ENCODE data around the gene SCARF1. TPM values are rescaled to one million over a fixed set of nuclear protein-coding genes. Genes with fewer than 3 reads are reported as not detected.

The SCARF1 gene
- total RNA-seq, 4 donors from 2014 or later = 4.9 to 10.0 (median 9.1) TPM

DNA sequence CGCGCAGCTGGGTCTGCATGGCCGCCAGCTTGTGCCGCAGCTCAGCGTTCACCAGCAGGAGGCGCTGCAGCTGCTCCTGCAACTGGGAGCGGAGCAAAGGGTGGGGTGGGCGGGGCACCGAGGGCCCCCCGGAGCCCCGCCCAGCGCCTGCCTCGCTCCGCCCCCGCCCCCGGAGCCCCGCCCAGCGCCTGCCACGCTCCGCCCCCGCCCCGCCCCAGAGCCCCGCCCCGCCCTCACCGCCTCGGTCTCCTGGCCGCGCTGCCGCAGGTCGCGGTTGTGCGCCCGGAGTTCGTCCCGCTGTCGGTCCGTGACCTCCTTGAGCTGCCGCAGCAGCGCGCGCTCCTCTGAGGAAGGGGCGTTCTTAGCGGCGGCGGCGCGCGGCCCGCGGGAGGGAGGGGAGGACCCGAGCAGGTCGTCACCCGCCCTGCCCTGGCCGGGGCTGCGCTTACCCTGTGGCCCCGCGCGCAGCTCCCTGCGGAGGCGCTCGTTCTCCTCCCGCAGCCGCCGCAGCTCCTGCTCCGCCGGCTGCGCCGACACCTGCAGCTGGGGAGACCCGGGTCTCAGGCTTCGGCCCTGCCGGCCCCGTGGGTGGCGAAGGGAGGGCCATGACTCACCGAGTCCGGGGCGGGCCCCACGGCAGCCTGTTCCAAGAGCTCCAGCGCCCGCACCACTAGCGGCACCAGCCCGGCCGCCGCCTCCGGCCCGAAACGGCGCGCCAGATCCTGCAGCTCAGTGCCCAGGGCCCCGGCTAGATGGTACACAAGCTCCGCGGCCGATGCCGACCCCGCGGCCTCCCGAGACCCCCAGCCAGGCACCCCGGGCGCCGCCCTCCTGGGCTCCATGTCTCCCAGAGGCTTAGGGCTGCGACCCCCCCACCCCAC, 3.7 kb upstream of the SCARF1 start:
- peak; percentile 91 to 98 for DNase-seq (ENCODE audit: low spot score in 2 of 2)
- intact Hi-C loops (cut with DNase I; ENCODE audit: low total_unique reads) = loop anchor here (10.0 kb wide), 1 partner anchor 74 kb away; no protein-coding TSS in a partner anchor
- WGBS, 2 donors = 0 to 1% methylated on average over 1 to 49 of the region's 100 CpGs
- TF ChIP-seq POLR2A (IDR thresholded peaks at IDR 0.05) = no peak
- TF ChIP-seq, protein P1, sequence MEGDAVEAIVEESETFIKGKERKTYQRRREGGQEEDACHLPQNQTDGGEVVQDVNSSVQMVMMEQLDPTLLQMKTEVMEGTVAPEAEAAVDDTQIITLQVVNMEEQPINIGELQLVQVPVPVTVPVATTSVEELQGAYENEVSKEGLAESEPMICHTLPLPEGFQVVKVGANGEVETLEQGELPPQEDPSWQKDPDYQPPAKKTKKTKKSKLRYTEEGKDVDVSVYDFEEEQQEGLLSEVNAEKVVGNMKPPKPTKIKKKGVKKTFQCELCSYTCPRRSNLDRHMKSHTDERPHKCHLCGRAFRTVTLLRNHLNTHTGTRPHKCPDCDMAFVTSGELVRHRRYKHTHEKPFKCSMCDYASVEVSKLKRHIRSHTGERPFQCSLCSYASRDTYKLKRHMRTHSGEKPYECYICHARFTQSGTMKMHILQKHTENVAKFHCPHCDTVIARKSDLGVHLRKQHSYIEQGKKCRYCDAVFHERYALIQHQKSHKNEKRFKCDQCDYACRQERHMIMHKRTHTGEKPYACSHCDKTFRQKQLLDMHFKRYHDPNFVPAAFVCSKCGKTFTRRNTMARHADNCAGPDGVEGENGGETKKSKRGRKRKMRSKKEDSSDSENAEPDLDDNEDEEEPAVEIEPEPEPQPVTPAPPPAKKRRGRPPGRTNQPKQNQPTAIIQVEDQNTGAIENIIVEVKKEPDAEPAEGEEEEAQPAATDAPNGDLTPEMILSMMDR (IDR thresholded peaks at IDR 0.05) = no peak
- H3K4me3 ChIP-seq (ENCODE audit: low read depth, poor library complexity, severe bottlenecking) = peak overlapping the region; percentile 42

DNA sequence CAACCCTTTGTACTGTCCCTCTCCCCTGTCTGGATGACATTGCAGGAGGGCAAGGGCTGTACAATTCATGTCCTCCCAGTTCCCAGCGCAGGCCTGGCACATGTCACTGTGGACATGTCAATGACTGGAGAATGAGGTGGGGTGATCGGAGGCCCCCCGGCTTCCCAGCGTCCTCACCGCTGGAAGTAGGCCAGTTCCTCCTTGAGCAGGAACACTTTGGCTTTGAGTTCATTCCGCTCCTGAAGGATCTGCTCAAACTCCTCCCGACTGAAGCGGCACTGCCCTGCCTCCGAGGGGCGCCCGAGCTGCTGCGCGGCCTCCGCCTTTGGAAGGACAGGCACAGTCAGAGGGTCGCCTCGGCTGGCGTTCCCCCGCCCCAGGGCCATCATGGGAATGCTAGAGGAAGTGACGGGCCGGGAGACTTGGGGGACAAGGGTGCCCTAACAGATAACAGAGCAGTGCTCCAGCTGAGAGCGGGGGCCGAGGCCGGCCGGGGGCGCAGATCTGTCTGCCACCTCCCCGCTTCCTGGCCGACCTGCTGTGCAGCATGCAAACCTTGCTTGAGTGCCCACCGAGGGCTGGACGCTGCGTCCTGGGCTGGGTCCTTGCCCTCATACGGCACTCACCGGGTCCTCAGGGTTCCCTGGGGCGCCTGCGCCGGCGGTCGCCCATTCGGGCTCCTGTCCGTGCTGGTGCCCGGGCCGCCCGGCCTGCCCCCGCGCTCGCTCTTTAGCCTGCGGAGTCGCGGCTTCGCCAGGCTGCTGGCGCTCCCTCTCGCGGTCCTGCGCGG, 2.8 kb upstream of the SCARF1 start:
- TF ChIP-seq, protein P1 (IDR thresholded peaks at IDR 0.05) = no peak
- TF ChIP-seq POLR2A (IDR thresholded peaks at IDR 0.05) = no peak
- 2 to 5% methylated on average over 25 to 42 of the region's 54 CpGs for WGBS, 2 donors
- no peak overlapping the region for H3K4me3 ChIP-seq (ENCODE audit: low read depth, poor library complexity, severe bottlenecking)
- DNase-seq (ENCODE audit: low spot score in 2 of 2) = no peak
- intact Hi-C loops (cut with DNase I; ENCODE audit: low total_unique reads) = loop anchor here (10.0 kb wide), 1 partner anchor 74 kb away; no protein-coding TSS in a partner anchor

DNA sequence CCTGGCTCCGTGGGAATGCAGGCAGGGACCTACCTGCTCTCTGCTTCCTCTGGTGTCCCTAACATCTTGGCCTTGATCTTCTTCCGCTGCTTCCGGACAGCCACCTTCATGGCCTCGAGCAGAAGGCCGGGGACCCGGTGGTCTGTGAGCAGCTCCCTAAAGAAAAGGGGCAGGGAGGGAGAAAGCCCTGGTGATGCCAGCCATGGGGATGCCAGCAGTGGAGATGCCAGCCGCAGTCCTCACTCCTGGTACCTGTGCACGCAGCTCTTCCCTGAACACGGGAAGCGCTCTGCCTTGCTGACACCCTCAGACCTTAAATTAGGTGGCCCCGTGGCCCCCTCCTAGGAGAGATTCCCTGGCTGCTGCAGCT, 2.3 kb upstream of the SCARF1 start:
- DNase-seq (ENCODE audit: low spot score in 2 of 2) = no peak
- TF ChIP-seq POLR2A (IDR thresholded peaks at IDR 0.05) = no peak
- TF ChIP-seq, protein P1 (IDR thresholded peaks at IDR 0.05) = no peak
- no peak overlapping the region for H3K4me3 ChIP-seq (ENCODE audit: low read depth, poor library complexity, severe bottlenecking)
- intact Hi-C loops (cut with DNase I; ENCODE audit: low total_unique reads) = loop anchor here (10.0 kb wide), 1 partner anchor 73 kb away; no protein-coding TSS in a partner anchor
- WGBS, 2 donors = 70 to 75% methylated on average over 11 of the region's 11 CpGs

DNA sequence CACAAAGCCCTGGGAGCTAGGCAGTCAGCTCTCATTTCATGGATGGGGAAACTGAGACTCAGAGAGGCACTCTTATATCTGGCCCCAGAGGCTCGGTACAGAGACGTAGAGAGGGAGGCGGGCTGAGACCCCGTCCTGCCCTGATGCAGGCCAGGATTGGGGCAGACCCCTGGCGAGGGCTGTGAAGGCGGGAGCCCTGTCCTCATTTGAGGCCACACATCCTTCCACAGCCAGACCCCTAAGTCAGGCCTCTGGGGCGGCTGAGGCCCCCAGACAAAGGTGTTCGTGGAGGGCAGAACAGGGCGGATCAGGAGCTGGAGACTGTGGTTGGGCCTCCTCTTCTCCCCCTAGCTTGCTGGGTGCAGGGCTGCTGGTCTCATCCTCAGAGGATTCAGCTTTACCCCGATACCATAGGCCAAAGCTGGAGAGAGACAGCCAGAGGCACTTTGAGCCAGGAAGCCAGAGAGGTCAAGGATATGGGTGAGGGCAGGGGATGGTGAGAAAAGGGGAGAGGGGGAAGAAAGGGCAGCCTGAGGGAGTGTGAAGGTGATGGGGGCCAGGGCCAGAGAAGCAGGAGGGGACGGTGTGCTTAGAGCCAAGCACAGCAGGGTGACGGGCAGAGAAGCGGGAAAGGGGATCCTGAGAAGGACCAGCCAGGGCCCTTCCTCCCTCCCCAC, 805 bp upstream of the SCARF1 start:
- no peak for DNase-seq (ENCODE audit: low spot score in 2 of 2)
- intact Hi-C loops (cut with DNase I; ENCODE audit: low total_unique reads) = loop anchor here (10.0 kb wide), 1 partner anchor 72 kb away; no protein-coding TSS in a partner anchor
- no peak overlapping the region for H3K4me3 ChIP-seq (ENCODE audit: low read depth, poor library complexity, severe bottlenecking)
- no peak for TF ChIP-seq POLR2A (IDR thresholded peaks at IDR 0.05)
- TF ChIP-seq, protein P1 (IDR thresholded peaks at IDR 0.05) = no peak
- 79 to 88% methylated on average over 11 to 12 of the region's 13 CpGs for WGBS, 2 donors

DNA sequence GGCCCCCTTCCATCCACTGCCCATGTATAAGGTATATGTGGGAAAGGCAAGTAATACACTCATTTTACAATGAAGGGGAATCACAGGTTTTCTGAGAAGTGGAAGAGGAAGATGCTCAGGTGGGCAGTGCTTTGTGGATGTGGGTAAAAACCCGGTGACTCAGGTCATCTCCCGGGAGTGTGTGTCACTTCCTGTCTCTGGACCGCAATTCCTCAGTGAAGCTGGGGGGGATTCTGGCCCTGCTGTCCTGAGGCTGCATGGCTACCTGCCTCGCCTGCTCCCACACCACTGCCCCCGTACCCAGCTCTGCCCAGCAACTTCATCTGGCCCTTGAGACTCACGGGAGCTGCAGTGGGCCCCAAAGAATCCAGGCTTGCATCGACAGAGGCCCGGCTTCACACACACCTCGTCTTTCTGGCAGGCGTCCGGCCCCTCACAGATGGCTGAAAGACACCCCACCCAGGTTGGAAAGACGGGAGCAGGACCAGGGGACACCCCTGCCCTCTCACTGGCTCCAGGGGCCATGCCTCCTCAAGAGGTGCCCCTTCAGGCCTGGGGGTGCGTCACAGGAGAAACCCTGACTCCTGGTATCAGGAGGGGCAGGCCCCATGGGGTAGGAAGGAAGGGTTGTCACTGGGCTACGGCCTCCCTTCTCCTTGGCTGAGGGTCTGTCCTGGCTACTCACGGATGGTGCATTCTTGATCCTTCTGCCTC, 882 bp downstream of the SCARF1 start:
- TF ChIP-seq POLR2A (IDR thresholded peaks at IDR 0.05) = no peak
- TF ChIP-seq, protein P1 (IDR thresholded peaks at IDR 0.05) = no peak
- intact Hi-C loops (cut with DNase I; ENCODE audit: low total_unique reads) = loop anchor here (10.0 kb wide), 1 partner anchor 70 kb away; no protein-coding TSS in a partner anchor
- DNase-seq (ENCODE audit: low spot score in 2 of 2) = no peak
- H3K4me3 ChIP-seq (ENCODE audit: low read depth, poor library complexity, severe bottlenecking) = peak overlapping the region; percentile 6
- 71 to 78% methylated on average over 15 of the region's 15 CpGs for WGBS, 2 donors
